ENCODE measurements around the gene CEP83.
"Not testable (repeated sequence)": the region's sequence is repeated elsewhere in the genome, so short reads cannot be mapped to it uniquely, and the experiment has no call there.

Gene CEP83

DNA sequence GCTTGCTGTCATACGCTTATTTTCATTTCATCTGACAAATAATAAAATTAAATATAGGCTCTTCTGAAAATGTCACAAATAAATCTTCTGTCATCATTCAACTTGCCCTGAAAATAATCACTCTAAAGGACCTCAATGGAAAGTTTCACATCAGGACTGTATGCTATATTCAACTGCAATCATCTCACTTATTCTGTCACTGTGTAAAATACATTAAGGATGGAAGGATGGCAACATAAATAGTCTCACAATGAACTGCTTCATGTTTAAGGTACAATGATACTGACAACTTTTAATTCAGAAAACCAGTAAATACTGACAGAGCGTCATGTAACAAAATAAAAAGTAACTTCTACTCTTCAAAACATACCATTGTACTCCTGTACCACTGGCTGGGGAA, 82.1 kb downstream of the CEP83 start:
- DNase-seq = no peak

DNA sequence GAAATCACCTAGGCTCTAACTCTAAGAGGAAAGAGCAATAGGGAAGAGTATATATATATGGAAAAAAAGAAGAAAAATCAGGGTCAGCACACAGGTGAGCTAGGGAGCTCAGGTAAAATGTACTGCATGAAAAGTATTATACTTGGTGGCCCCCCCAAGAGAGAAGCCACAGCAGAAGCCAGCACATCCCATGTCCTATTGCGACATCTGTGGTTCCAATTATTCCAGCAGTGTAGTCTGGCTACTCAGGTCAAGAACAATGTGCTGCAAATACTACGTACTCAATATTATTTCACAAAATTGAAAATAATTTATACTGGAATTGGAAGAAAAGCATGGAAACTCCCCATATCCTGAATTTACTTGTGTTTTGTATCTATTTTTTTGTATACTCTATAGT, 85.5 kb downstream of the CEP83 start:
- no peak for DNase-seq

DNA sequence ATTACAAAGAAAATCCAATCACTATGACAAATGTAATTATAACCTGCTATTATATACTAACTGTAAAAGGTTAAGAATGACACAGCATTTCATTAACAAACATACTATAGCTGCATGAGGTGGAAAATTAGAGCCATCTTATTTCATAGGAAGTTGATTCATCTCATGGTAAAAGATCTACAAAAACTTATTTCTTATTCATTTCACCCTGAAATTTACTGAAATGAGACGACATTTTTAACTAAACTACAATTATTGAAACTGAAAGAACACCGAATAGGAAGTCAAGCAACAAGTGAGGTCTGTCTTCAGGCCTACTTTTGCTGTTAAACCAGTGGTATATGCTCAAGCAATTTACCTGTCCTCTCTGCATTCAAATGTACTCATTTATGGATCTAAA, 87.2 kb downstream of the CEP83 start:
- DNase-seq = no peak

DNA sequence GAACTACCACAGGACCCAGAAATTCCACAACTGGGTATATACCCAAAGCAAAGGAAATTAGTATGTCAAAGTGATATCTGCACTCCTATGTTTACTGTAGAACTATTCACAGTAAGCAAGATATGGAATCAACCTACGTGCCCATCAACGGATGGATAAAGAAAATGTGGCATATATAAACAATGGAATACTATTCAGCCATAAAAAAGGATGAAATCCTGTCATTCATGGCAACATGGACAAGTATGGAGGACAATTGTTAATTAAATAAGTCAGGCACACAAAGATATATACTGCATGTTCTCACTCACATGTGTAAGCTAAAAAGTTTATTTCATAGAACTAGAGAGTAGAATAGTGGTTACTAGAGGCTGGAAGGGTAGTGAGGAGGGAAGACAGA, 97.0 kb downstream of the CEP83 start:
- DNase-seq = no peak

DNA sequence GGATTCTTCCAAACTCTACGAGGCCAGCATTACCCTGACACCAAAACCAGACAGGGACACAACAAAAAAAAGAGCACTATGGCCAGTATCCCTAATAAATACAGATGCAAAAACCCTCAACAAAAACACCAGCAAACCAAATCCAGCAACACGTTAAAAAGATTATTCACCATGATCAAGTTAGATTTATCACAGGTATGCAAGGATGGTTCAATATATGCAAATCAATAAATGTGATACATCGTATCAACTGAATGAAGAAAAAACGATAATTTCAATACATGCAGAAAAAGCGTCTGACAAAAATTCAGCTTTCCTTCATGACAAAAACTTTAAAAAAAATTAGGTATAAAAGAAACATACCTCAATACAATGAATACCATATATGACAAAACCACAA, 99.9 kb downstream of the CEP83 start:
- no peak for DNase-seq

DNA sequence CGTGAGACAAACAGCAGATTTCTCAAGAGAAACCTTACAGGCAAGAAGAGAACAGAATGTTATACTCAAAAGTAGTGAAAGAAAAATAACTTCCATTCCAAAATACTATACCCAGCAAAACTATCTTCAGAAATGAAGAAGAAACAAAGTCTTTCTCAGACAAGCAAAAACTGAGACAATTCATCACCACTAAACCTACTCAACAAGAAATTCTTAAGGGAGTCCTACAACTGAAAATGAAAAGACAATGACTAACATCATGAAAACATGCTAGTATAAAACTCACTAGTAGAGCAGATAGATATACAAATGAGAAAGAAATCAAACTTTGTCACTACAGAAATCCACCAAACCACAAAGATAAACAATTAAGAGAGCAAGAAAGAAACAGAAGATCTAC, 106.5 kb downstream of the CEP83 start:
- no peak for DNase-seq

DNA sequence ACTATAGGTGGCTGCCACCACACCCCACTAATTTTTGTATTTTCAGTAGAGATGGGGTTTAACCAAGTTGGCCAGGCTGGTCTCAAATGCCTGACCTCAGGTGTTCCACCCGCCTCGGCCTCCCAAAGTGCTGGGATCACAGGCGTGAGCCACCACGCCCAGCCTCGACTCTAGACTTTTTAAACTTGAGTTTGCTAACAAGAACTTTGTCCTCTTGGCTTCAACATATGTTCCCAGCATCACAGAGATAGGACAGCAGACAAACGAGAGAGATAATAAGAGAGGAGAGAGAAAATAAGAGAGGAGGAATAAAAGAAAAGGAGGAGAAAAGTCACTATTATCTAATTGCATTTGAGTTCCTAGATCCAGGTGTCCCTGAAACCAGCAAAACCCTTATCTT, 119.1 kb downstream of the CEP83 start:
- DNase-seq = no peak

DNA sequence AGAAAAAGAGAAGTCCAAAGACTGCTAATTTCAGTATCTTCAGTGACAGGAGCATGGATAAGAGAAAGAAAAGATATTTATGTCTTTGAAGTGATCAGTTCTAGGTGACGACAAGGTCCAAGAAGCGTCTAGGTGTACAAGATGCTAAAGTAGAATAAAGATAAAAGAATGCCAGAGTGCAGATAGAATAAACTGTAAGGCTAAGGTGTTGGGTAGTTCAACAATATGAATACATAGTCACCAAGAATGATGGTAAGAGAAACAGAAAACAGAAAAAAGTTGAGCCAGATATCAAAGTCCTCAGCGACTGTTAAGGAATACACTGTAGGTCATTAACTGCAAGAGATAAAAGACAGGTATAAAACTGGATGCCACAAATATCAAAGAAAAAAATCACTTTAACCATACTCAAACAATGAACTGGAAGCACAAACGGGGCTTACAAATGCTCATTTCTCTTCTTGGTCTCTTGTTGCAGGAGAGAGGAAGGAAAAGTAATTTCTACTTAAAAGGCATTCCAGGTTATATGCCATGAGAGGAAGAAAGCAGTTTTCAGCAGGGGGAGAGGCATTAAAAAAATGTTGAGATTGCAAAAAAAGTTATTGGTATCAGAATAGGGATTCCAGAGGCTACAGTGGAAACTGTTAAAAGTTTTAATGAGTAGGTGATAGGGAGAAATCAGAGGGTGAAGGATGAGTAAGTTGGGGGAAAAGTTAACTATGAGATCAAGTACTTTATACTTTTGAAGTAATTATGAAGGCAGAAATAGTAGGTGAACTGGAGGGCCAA, 121.5 kb downstream of the CEP83 start:
- no peak for DNase-seq

DNA sequence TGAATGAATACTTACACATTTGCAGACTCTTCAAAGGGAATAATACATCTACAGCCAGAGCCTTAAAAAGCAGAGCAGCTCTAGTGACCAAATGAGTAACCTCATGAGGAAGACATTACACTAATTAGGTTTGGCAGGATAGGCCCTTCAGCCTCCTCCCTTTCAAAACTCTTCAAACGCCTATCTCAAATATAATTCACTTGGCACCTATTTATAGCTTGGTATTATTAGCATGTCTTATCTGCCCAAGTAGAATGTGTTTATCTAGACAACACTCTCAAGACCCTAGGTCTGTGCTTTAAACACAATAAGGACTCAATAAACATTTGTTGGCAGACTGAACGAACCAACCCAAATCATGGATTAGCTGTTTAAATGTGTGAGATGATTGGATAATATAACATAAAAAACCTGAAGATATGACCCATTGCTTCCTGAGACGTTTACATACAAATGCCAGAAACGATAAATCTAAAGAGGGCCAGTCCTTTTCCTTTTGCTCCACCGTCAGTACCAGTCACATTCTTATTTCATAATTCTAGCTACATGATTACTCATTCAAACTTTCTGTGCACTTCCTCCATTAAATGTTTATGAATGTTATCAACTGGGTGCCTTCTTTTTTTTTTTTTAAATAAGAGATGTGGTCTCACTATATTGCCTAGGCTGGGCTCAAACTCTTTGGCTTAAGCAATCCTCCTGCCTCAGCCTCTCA, 123.3 kb downstream of the CEP83 start:
- no peak for DNase-seq

DNA sequence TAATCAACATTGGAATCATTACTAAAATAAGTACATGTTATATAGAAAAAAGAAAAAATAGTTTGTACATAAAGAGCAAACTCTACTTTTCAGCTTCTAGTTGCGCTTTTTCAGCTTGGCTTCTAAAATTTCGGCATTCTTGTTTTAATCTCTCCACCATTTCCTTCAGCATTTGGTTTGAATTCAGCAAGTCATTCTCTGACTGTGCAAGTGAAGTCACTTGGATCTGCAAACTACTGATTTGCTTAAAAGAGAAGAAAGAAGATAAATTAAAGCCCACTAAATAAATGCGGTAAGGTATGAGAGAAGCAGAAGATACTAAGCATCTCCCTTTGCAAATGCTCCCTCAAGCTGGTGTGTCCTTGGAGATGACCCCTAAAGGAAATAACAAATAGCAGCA, 126.3 kb downstream of the CEP83 start:
- no peak for DNase-seq

DNA sequence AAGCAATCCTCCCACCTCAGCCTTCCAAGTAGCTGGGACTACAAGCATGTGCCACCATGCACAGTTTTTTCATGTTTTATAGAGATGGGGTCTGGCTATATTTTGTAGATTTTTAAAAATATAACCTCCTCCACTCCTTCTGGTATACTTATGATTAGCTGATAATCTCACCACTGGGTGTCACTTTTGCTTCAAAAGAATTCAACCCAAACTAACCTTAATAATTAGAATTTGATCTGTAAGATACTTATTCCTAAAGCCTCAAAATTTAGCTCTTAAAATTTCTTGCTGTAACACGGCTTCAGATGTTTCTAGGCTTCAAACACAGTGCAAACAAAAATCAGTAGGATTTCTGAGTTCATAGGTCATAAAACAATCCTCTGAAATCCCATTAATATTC, 130.3 kb downstream of the CEP83 start:
- DNase-seq = no peak

DNA sequence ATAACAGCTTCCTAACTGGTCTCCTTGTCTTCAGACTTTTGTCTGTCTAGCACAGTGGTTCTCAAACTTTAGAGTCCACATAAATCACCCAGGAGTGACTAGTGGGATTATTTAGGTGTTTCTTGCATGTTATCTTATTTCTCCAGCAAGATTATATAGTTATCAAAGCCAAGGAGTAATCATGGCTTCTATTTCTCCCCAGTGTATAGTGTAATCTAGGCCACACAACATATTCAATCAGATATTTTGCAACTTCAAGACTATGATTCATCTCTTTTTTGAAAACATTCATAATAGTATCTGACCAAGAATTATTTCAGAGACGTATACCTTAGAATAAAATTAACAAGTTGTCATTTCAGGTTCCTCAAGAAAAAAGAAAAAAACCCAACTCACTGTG, 131.9 kb downstream of the CEP83 start:
- no peak for DNase-seq

DNA sequence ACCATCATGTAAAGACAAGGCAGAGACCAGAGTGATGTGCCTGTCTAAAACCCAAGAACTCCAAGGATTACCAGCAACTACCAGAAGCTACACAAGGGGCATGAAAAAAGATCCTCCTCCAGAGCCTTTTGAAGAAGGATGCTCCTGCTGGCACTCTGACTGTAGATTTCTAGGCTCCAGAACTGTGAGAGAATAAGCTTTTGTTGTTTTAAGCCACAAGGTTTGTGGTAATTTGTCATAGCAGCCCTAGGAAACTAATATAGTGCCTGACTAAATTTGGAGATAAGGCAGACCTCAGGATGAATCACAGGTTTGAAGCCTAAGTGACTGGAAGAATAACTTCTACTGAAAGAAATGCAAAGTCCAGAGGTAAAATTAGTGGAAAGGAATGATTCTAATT, 132.9 kb downstream of the CEP83 start:
- DNase-seq = no peak

DNA sequence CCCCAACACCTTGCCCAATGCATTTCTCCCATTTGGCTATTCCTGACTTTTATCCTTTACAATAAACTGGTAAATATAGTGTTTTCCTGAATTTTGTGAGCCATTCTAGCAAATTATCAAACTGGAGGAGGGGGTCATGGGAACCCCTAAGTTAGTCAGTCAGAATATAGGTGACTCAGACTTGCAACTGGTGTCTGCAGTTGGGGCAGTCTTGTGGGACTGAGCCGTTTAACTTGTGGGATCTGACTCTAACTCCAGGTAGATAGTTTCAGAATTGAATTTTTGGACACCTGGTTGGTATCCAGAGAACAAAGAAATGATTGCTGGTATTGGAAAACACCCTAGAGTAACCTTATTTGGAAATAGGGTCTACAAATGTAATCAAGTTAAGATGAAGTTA, 133.4 kb downstream of the CEP83 start:
- no peak for DNase-seq

DNA sequence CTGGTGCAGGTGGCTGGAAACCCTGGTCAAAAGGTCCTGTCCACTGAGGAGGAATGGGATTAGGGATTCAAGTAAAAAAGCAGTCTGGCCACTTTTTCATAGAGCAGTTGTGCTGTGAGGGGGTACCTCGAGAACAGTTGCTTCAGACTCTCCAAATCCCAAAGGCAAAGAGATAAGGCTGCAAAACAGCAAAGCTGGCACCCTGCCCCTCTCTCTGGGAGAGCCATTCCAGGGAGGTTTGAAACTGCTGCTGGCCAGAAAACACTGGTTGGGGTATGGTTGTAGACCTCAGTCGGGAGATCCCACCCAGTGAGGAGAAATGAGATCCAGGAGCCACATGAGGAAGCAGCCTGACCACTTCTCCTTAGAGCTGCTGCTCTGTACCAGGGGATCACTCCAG, 137.3 kb downstream of the CEP83 start:
- no peak for DNase-seq

DNA sequence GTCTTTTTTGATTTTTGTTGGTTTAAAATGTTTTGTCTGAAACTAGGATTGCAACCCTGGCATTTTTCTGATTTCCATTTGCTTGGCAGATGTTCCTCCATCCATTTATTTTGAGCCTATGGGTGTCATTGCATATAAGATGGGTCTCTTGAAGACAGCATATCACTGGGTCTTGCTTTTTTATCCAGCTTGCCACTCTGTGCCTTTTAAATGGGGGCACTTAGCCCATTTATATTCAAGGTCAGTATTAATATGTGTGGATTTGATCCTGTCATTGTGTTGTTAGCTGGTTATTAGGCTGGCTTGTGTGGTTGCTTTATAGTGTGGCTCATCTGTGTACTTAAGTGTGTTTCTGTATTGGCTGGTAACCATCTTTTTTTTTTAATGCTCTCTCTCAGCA, 139.6 kb downstream of the CEP83 start:
- DNase-seq = no peak

DNA sequence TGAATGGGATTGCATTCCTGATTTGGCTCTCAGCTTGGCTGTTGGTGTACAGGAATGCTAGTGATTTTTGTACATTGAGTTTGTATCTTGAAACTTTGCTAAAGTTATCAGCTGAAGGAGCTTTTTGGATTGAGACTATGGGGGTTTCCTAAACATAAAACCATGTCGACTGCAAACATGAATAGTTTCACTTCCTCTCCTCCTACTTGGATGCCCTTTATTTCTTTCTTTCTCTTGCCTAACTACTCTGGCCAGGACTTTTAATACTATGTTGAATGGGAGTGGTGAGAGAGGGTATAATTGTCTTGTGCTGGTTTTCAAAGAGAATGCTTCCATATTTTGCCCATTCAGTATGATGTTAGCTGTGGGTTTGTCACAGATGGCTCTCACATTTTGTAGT, 141.5 kb downstream of the CEP83 start:
- DNase-seq = no peak

DNA sequence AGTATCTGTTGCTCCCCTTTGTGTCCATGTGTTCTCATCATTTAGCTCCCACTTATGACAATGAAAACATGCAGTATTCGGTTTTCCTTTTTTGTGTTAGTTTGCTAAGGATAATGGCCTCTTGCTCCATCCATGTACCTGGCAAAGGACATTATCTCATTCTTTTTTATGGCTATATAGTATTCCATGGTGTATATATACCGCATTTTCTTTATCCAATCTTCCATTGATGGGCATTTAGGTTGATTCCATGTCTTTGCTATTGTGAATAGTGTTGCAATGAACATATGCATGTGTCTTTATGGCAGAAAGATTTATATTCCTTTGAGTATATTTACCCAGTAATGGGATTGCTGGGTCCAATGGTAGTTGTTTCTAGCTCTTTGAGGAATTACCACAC, 143.1 kb downstream of the CEP83 start:
- not testable (repeated sequence) for DNase-seq

DNA sequence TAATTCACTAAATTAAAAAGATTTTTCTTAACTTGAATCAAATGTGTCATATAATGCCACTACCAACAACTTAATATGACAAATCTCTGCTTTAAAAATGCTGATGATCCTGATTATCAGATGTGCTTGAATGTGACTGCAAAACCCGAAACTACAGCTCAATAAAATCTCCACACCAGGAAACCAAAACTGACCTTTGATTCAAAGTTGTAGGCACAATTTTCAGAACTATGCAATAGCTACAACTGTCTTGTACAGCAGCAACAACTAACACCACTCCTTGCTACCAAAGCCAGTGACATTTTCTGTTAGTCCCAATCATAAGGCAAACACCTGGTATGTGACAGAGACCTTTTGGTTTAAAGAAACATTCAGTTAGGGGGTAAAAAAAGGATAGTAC, 147.3 kb downstream of the CEP83 start:
- no peak for DNase-seq

DNA sequence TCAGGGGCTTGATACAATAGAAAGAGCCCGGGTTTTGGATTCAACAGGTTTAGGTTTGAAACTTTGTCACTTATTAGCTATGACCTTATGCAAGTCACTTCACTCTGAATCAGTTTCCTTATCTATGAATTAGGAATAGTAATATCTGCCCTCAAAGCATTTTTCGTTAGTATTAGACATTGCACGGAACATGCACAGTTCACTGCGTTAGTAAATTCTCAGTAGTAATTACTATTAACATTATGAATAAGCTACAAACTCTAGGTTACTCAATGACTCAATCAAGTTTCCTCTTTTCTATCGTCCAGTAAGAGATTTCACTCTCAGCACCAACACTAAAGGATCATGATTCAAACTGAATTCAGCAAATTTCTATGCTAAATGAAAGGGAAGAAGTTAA, 150.3 kb downstream of the CEP83 start:
- DNase-seq = no peak

DNA sequence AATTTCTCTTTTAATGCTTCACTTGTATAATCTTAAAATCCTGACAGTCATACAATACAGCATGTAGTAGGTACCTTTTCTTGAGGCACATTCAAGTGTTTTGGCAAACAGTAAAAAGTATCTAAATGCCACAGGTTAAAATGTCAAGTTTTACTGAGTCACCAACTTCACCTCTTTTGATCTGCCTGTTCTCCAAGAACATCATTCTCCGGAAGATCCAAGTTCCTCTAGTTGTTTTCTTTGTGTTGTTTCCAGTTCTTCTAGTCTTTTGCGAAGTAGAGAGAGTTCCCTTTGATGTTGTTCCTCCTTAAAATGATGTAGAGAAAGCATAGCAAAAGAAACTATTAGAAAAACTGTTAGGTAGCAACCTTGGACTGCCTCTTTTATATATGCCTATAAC, 151.1 kb downstream of the CEP83 start:
- no peak for DNase-seq

DNA sequence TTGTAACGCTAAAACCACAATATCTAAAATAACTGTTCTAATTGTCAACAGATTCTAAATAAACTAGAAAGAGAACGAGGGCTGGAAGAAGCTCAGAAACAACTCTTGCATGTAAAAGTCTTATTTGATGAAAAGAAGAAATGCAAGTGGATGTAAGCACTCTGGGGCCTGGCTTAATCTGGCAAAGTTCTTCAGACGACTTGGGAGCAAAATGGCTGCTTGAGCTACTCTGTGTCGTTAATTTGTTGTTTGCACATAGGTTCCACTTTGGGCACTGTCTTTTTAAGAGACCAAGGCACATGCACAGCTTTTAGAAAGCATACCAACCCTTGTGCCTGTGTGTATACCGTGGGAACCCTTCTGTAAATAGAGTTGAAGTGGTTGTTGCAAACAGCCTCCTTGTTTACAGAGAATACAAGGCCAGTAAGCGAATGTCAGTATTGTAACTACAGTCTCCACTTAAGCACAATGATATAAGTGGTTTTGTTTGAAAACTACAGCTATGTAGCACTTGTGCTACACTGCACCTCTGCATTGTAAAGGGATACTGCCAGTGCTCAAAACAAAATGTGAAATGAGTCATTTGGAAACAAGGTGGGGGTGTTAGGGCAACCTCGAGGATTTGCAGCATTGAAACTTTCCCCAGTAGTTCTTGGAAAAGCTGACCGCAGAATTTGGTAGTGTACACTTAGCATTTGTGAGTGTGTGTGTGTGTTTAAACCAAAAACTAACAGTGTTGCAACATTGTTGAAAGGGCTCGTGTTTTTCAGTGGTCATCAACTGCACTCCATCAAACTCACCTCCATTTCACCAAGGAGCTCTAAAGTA, 154.3 kb downstream of the CEP83 start:
- DNase-seq = no peak

DNA sequence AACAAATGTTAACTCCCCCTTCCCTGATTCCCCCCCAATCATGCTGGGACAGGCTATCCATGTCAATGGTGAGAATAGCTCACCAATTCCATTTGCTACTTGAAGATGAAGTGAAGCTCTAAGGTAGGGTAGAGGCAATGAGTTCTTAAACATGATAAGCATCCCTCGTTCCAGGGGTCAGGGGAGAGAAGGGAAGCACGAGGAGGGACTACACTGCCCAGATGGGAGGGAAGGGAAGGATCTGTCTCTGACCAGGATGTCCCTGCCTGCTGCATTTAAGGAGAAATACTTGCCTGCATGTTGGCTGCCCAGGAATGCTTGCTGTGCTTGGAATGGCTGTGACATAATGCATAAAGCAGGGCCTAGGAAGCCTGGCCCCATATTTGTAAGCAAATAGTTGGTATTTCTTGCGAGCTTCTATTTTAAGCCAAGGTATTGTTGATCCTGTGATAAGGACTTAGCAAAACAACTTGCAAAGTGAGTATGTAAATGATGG, 155.1 kb downstream of the CEP83 start:
- DNase-seq = no peak

DNA sequence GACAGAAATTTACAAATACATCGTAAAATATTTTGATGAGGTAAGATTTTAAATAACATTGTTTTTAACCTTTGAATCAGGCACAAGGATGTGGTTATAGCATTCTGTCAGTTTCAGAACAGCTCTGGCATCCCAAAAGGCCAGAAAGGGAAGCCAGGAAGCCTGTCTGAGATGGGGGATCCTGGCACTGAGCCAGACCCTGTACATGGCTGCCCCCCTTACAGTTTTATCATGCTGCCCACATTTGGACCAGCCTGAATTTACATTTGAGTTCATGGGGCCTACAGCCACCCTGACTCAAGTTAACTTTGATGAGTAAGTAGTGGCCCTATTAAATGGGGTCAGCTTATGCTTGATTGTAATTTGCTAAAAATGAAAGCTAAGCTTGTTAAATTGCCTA, 155.7 kb downstream of the CEP83 start:
- no peak for DNase-seq

All from NCI-H1092 (cell line).